NCI-H748 (cell line): Measurements from ENCODE around the gene RUNX2.

Source experiments
- DNase-seq: peaks from one replicate; lab custom pipeline; 2025; ENCODE audit not compliant: unreplicated experiment; lab: John Stamatoyannopoulos, UW

RUNX2 gene

GRCh38 chr6:45576648-45577624 is 248.8 kb downstream of the RUNX2 start:
- no peak for DNase-seq

DNA sequence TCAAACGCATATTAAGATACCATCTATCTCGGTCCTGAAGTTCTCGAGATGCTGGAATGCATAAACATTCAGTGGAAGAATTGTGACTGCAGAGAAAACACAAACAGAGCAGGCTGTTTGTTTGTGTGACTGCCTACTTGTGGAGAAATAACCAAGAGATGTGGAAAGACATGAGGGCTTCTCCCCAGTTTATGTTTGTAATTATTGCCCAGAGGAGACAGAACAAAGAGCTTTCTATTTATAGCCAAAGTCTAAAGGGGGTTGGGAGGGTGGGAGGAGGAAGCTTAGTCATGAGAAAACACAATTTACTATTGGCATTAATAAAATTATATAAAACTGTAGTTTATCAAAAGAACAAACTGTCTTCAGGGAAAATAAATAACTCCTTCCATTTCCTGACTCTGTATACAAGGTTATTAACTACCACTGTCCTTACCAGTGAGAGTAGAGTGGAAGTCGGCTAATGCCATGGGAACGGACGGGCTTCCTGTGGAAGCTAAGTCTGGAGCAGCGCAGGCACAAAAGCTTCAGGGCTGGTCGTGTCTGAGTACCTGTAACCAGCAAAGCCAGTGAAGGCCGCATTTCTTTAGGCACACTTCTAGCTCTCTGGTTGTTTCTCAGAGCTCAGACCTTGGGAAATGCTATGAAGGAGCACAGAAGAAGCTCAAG is 249.8 kb downstream of the RUNX2 start:
- no peak for DNase-seq

DNA sequence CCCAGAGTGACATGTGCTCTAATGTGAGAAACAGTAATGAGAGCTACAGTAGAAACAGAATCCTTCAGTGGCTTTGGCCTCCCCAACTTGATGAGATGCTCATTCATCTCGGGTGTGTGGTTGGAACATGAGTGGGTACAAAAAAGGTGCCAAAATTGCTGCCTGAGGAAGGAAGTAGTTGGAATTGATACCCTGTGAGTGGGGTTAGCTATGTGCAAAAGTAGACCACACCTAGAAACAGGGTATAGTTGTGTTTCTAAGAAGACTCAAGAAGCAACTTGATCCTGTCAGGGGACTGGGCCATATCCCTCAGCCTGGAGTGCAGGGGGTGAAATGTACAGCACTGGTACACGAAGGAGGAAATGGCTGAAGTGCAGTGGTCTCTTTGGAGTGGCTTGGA is 256.0 kb downstream of the RUNX2 start:
- no peak for DNase-seq

DNA sequence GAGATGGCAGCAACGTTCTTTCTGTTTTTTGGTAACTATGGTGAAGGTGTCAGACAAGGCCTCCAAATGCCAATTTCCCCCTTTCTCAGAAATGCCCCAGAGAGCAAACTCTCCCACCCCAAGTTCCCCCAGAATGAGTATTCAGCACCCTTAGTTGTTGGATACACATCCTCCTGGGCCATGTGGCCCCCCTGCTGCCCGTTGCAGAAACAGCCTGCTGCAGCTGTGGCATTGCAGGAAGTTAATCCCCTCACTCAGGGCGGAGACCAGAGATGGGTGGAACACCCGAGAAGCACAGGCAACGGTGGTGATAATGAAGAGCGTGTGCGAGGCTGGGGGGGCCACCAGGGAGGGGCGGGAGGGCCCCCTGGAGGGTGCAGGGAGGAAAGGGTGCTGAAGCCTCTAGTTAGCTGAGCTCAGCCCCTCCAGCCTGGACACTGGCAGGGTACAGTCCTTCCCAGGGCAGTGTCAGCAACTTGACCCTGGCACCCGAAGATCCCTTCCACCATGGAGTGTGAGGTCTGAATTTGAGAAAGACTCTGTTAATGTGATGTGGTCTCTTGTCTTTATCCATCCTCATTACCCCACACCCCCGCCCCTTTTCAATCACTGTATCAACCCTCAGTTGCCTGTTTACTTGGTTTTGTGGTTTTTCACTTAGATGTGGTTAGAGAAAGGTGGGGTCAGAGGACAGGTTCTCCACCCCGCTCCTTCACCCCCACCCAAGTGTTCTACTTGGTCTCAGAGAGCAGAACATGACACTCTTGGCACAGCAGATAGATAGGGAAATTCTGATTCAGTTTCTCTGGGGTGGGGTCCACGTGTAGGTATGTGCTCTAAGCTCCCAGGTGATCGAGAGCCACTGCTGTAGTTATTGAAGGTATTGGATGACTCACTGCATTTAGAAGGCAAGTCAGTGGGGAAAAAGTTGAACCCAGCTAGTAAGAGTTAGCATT is 258.4 kb downstream of the RUNX2 start:
- DNase-seq = peak; percentile 17

GRCh38 chr6:45587229-45588060 is 259.3 kb downstream of the RUNX2 start:
- no peak for DNase-seq

DNA sequence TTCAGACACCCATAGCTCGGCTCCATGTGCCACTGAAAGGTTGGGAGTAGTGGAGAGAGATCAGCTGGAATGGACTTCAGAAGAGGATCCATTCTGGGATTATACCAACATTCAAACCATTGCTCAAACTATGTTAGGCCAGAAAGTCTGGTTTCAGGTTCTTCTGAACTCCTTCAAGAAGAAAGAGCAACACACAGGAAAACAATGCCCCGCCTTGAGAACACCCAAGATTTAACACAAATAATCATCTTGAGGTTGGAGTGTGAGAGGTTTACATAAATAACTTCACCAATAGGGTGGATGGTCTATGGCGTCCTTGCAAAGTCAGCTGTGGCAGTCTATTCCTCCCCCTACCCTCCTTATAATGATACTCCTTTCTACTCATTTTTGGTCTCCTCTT is 261.2 kb downstream of the RUNX2 start:
- no peak for DNase-seq

DNA sequence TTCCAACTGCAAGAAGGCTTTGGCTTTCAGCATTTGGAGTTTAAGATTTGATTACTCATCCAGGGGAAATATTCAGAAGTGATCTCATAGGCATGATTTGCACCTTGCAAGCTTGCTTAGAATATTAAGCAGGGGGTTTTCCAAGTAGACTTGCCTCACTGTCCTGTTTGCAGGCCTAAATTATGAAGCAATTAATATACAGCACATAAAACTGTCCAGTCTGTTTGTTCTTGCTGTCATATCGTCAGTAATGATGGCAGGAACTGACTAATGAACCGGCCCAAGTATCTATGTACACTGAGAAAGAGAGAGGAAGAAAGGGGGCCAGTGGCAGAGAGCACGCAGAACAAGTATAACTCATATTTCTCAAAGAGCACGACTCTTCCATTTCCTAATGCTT is 262.1 kb downstream of the RUNX2 start:
- DNase-seq = peak; percentile 44

DNA sequence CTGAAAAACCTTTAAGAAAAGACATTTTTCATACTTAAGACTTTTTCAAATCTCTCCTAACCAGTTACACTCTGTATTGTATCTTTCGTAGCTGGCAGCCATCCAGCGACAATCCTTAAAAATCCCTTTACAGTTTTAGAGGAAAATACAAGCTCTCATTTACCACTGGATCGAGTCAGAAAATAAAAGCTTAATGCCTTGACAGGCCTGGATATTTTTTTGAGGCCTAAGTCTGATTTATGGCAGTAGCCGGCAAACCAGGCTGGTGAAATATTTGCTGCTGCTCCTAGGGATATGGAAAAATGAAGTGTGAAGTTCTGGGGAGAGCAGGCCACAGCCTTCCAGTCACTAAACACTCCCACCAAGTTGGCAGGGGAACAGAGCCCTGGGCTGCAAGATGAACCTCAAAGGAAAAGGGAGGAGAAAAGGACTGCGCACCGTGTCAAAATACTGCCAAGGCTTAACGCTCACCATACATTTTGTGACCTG is 262.6 kb downstream of the RUNX2 start:
- no peak for DNase-seq

DNA sequence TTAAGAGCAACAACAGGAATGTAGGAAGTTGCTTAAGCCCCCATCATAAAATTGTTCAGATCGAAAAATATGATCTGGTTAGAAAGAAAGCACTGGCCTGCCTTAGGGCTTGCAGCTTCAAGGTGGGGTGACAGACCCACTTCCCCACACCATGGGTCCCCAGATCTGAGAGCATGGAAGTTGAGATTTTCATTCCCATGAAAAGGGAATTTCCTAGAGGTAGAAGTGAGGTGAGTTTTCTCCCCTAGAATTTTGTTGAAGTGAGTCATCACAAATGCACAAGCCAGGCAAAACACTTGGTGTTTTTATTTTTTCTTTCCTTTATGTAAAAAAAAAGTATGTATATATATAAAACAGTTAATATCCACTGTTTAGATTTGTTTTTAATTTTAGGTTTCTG is 263.2 kb downstream of the RUNX2 start:
- DNase-seq = no peak

DNA sequence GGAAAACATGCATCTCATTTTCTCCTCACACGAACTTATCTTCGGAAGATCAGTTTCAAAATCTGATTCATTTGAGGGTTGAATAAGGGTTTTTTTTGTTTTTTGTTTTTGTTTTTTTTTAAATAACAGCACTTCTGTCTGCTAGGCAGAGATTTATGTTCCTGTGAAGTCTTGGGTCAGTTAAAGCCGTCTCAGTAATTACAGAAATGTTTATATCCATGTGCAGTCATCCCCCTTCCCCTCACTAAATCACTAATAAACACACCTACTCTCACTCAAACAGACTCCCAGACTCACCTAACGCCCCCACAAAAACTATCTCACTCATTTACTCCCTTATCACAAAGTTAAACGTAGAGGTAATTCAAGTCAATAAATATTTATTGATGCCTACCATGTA is 263.8 kb downstream of the RUNX2 start:
- DNase-seq = no peak

GRCh38 chr6:45592991-45593390 is 264.9 kb downstream of the RUNX2 start:
- no peak for DNase-seq

DNA sequence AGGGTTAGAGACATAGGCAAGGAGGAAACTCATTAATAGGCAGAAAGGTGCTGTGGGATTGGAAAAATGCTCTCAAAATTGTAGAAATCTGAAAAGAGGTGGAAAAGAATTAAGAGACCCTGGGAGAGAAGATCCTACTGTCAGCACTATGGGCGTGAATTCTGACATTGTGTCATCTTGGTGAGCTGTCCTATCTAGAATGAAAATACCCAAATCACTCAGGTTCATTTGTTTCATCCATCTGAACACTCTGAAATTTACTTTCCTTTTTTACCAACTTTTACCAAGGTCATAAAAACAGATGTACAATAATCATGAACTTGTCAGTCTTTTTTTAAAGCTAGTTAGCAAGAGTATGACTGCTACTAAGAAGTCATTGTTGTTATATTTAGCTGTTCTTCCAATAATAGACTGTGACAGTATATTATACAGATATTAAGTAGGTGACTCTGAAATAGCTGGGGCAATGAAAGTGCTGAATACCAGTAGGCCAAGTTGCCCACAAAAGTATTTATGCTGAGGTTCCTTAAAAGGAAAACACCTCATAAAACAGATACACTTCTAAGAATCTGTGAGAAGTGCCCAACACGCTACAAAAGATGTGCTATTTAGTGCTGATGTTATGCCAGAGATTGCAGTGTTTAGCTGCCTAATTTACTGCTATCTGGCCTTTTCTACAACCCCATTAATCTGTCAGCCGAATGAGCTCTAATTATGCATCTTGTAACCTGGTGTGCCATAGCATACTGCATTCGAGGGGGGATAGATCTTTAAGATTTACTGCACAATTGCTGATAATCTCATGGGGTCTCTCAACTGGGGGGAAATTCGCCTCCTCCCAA is 267.1 kb downstream of the RUNX2 start:
- DNase-seq = no peak

DNA sequence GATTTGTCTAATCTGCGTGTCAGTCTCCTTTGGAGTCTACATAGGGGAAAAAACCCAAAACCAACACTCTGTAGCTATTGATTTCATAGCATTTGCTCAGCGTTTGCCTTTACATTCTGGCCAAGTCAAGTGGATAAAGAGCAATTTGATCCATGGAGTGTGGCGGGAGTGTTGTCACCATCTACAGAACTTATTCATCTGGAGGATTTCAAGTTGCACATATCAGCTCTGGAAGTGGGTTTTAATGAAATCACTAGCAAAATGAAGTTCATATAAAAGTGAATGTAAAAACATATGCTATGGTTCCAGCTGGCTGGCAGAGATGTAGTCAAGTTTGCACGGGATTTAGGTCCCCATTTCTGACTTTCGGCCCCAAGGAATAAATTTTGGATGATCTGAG is 269.3 kb downstream of the RUNX2 start:
- DNase-seq = no peak

DNA sequence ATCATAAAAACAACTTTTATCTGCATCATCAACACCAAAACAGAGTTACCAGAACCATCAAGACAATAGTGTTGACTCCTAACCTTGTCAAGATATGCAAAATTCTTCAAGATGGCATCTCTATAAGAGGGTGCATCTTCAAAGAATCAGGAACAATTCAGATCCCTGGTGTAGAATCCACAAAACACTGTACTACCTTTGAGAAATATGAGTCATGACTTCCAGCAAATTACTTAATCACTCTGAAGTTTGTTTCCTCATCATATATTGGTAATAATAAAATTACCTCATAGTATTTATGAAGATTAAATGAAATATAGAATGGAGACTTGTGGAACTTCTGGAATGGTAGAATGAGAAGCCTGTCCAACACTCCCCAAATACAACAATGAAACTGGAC is 270.9 kb downstream of the RUNX2 start:
- DNase-seq = no peak

- no peak for DNase-seq
These were observed 277.8 kb downstream of the RUNX2 start for GRCh38 chr6:45605971-45606370.

- no peak for DNase-seq
These were observed 278.8 kb downstream of the RUNX2 start for GRCh38 chr6:45606831-45607400.

DNA sequence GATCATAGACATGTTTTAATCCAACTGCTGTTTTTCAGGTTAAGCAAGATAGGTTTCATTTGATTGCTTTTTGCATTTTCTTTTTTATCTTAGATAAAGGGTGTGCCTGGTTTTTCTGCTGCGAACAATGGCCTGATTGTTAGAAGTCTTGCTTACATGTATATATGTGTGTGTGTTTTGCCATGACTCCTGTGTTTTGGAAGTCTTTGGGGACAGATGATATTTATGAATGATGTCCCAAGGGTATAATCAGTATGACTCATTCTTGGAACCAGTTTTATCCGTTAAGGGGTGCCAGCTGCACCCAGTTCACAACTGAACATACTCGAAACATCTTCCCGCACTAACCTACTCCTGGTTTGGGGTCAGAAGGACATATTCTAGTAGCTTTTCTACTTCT is 279.7 kb downstream of the RUNX2 start:
- DNase-seq = peak; percentile 78

DNA sequence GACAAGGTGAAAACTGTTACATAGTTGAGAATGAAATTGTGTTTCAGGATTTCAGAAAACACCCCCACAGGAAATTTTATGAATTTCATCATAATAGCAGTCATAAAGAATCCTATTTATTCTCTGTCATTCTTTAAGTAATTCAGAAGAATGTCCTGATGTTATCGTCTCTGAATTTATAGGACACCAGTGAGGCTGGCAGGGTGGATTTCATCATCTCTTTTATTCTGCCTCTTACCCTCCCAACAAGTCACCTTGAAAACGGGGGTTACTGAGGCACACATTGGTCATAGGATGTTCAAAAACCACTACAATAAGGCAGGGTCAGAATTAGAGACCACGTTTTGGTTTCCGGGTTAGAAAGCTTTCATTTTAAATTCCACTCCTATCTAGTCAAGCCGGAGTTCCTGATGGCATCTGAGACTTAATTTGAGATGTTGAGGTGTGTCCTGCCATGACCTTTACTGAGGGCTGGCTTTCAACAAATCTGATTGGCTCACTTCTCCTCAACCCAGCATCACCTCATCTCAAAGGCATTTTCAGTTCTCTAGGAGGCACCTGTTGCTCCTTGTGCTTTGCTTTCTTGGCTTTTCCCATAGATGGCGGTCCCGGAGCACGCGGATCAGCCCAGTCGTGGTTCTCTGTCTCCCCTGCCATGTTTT is 280.3 kb downstream of the RUNX2 start:
- no peak for DNase-seq
